ENCODE data around the gene AUNIP.

Gene AUNIP

GRCh38 chr1:25817840-25818501, 41.3 kb downstream of the AUNIP start:
- peaks cover 27% of the 10 kb centered on the region for H3K4me1 Mint-ChIP-seq (ENCODE audit: low read depth)
- H3K27ac Mint-ChIP-seq = peak overlapping the region; percentile 76
- H3K9me3 Mint-ChIP-seq = no peaks in the 10 kb centered on the region
- peak overlapping the region; percentile 98 for H3K4me3 Mint-ChIP-seq
- H3K36me3 Mint-ChIP-seq (ENCODE audit: low read depth) = peaks cover 5% of the 10 kb centered on the region
- no peaks in the 10 kb centered on the region for H3K27me3 Mint-ChIP-seq (ENCODE audit: low read depth)

DNA sequence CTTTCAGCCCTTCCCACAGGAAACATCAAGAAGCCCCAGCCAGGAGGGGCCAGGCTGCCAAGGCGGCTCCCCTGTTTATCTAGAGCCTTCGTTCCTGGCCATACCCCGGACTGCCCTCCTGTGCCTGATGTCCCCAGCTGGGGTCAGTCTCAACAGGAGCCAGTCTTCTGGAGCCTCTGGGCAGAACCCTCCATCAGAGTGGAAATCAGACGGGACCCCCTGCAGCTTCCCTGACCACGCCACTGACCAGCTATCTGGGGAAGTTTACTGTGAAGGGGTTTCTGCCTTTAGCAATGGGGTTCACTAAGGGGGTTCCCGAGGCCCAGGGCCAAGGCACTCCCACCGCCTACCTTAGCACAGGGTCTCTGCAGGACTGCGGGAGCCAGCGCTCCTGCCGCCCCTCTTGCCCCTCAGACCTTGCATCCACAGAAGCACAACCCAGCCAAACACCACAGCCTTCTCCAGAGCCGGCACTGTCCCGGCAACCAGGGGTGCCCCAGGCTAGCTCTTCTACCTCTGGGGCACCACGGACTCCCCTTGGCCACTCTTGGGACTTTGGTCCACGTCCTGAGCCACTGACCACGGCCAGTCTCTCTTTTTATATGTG, 43.0 kb downstream of the AUNIP start:
- H3K27ac Mint-ChIP-seq = no peak overlapping the region
- H3K4me3 Mint-ChIP-seq = no peak overlapping the region
- H3K36me3 Mint-ChIP-seq (ENCODE audit: low read depth) = peaks cover 5% of the 10 kb centered on the region
- H3K27me3 Mint-ChIP-seq (ENCODE audit: low read depth) = no peaks in the 10 kb centered on the region
- H3K9me3 Mint-ChIP-seq = no peaks in the 10 kb centered on the region
- peaks cover 20% of the 10 kb centered on the region for H3K4me1 Mint-ChIP-seq (ENCODE audit: low read depth)

GRCh38 chr1:25815208-25816111, 43.8 kb downstream of the AUNIP start:
- Mint-ChIP-seq H3K4me3 (no peak overlapping the region), H3K9me3 (no peaks in the 10 kb centered on the region), H3K27ac (peak overlapping the region; percentile 21), H3K36me3 (ENCODE audit: low read depth) (no peaks in the 10 kb centered on the region), H3K27me3 (ENCODE audit: low read depth) (no peaks in the 10 kb centered on the region), H3K4me1 (ENCODE audit: low read depth) (peaks cover 13% of the 10 kb centered on the region)

- Mint-ChIP-seq H3K4me3 (no peak overlapping the region), H3K9me3 (no peaks in the 10 kb centered on the region), H3K36me3 (ENCODE audit: low read depth) (no peaks in the 10 kb centered on the region), H3K4me1 (ENCODE audit: low read depth) (peaks cover 13% of the 10 kb centered on the region), H3K27me3 (ENCODE audit: low read depth) (no peaks in the 10 kb centered on the region), H3K27ac (peak overlapping the region; percentile 21)
These were observed 44.6 kb downstream of the AUNIP start for GRCh38 chr1:25814549-25815087.

DNA sequence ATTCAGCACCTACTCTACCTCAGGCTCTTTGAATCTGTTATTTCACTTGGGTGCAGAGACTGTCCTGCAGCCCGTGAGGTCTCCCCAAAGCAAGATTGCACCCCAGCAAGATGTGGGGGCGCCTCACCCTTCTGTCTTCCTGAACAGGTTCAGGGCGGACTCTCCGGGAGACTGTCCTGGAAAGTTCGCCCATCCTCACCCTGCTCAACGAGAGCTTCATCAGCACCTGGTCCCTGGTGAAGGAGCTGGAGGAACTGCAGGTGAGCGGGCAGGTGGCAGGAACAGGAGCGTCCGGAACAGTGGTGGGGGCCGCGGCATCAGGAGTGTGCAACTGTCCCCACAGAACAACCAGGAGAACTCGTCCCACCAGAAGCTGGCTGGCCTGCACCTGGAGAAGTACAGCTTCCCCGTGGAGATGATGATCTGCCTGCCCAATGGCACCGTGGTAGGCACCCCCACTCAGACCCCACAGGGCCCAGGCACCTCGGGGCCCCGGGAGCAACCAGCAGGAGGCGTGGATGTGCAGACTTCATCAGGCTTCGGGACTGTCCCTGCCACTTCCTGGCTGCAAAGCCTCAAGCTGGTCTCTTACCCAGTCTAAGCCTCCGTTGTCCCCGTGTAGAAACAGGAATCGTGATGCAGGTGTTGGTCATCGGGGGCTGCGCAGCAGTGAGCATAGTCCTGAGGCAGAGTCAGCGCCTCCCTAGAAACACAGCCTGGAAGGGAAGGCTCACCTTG, 45.4 kb downstream of the AUNIP start:
- Mint-ChIP-seq H3K36me3 (ENCODE audit: low read depth) (no peaks in the 10 kb centered on the region), H3K4me1 (ENCODE audit: low read depth) (peaks cover 7% of the 10 kb centered on the region), H3K9me3 (no peaks in the 10 kb centered on the region), H3K4me3 (no peak overlapping the region), H3K27me3 (ENCODE audit: low read depth) (no peaks in the 10 kb centered on the region), H3K27ac (no peak overlapping the region)

DNA sequence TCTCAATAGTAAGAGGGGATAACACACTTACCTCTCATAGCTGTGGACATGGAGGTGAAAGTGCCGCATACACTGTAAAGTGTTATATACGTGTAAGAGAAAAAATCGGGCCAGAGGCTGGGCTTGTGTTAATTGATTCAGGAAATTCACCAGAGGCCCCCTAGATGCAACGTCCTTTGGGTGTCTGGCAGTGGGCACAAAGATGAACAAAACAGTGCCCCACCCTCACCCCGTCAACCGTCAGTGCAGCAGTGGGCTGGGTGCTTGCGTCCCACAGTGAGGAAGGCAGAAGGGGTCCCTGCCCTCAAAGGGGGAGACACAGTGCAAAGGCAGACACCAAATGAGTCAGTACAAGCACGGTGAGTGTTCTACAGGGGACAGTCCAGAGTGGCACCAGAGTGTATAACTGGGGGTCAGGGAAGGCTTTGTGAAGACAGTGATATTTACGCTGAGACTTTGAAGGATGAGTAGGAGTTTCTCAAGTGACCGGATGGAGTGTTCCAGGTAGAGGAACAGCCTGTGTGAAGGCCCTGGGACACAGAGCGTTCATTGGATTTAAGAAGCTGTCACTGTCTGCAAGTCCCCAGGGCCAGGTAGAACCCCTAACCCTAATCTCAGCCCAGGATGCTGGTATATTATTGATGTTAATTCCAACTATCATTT, 46.1 kb downstream of the AUNIP start:
- no peaks in the 10 kb centered on the region for H3K36me3 Mint-ChIP-seq (ENCODE audit: low read depth)
- H3K9me3 Mint-ChIP-seq = no peaks in the 10 kb centered on the region
- no peak overlapping the region for H3K27ac Mint-ChIP-seq
- no peak overlapping the region for H3K4me3 Mint-ChIP-seq
- no peaks in the 10 kb centered on the region for H3K27me3 Mint-ChIP-seq (ENCODE audit: low read depth)
- H3K4me1 Mint-ChIP-seq (ENCODE audit: low read depth) = peaks cover 2% of the 10 kb centered on the region

GRCh38 chr1:25811384-25812082, 47.7 kb downstream of the AUNIP start:
- no peaks in the 10 kb centered on the region for H3K9me3 Mint-ChIP-seq
- H3K4me3 Mint-ChIP-seq = no peak overlapping the region
- no peaks in the 10 kb centered on the region for H3K27me3 Mint-ChIP-seq (ENCODE audit: low read depth)
- H3K27ac Mint-ChIP-seq = no peak overlapping the region
- H3K4me1 Mint-ChIP-seq (ENCODE audit: low read depth) = no peaks in the 10 kb centered on the region
- no peaks in the 10 kb centered on the region for H3K36me3 Mint-ChIP-seq (ENCODE audit: low read depth)

DNA sequence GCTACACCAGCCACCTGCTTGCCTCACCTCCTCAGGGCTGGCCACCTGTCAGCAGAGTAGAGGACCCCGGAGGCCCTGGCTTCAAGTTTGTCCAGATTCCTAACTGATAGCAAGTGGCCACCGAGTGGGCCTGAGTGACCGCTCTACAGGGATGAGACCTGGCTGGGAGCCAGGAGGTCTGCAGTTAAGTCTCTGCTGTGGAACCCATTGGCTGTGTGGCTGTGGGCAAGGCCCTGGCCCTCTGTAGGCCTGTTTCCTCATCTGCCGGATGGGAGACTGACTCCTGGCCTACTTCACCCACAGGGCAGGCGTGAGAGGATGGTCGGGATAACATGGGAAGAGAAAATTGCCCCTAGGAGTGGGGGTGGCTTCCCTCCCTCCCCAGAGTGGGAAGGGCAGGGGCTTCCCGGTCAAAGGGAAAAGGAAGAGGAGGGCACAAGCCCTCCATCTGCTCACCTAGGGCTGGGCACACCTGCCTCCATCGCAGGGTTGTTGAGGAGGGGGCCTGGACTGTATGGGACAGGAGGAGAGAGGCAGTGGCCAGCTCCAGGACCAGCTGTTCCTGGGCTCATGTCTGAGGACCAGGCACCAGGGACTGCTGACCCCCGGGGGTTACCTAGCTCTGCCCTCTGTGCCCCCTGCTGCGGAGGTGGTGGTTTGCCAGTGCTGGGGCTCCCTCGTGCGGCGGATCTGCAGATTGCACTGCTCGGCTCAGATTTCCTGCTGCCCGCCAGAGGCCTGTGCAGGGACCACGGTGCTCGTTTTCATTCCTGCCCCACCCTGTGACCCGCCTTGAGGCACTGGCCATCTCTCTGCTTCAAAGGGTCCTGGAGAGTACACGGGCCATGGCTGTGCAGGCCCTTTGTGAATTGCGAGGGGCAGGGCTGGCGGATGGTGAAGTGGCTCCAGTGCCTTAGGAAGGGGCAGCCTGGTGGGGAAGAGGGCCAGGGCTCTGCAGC, 48.6 kb downstream of the AUNIP start:
- no peak overlapping the region for H3K27ac Mint-ChIP-seq
- no peaks in the 10 kb centered on the region for H3K9me3 Mint-ChIP-seq
- H3K4me3 Mint-ChIP-seq = no peak overlapping the region
- H3K27me3 Mint-ChIP-seq (ENCODE audit: low read depth) = peaks cover 4% of the 10 kb centered on the region
- no peaks in the 10 kb centered on the region for H3K36me3 Mint-ChIP-seq (ENCODE audit: low read depth)
- no peaks in the 10 kb centered on the region for H3K4me1 Mint-ChIP-seq (ENCODE audit: low read depth)

- H3K9me3 Mint-ChIP-seq = no peaks in the 10 kb centered on the region
These were observed 49.3 kb downstream of the AUNIP start for GRCh38 chr1:25809929-25810328.

GRCh38 chr1:25809283-25809926, 49.9 kb downstream of the AUNIP start:
- Mint-ChIP-seq H3K36me3 (ENCODE audit: low read depth) (no peaks in the 10 kb centered on the region), H3K27ac (no peak overlapping the region)

More at GRCh38 chr1:25809929-25810328, 49.3 kb downstream of the AUNIP start:
- no peaks in the 10 kb centered on the region for H3K36me3 Mint-ChIP-seq (ENCODE audit: low read depth)
- peaks cover 5% of the 10 kb centered on the region for H3K27me3 Mint-ChIP-seq (ENCODE audit: low read depth)
- H3K27ac Mint-ChIP-seq = no peak overlapping the region
- no peaks in the 10 kb centered on the region for H3K4me1 Mint-ChIP-seq (ENCODE audit: low read depth)
- no peak overlapping the region for H3K4me3 Mint-ChIP-seq

DNA sequence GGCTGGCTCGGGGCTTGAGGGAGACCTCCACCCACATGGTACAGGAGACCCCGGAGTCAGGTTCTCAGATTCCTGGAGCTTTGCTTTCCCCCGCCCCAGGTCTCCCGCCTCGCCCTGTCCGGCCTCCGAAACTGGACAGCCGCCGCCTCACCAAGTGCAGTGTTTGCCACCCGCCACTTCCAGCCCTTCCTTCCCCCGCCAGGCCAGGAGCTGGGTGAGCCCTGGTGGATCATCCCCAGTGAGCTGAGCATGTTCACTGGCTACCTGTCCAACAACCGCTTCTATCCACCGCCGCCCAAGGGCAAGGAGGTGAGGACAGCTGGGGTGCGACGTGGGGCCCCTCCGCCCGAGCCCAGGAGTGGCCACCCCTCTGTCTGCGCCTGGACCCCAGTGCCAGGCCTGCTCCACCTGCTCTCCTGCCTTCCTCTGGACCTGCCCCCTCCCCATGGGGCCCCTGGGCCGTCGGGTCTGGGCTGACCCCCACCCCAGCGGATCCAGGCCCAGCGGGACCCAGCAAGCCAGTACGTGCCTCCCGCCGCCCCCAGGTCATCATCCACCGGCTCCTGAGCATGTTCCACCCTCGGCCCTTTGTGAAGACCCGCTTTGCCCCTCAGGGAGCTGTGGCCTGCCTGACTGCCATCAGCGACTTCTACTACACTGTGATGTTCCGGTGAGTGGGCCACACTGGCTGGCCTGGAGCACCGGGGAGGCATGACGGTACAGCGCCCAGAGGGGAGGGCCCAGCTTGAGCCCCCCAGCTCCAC, 50.6 kb downstream of the AUNIP start:
- Mint-ChIP-seq H3K9me3 (no peaks in the 10 kb centered on the region), H3K27me3 (ENCODE audit: low read depth) (peaks cover 14% of the 10 kb centered on the region), H3K4me1 (ENCODE audit: low read depth) (peaks cover 2% of the 10 kb centered on the region), H3K36me3 (ENCODE audit: low read depth) (no peaks in the 10 kb centered on the region), H3K4me3 (no peak overlapping the region), H3K27ac (no peak overlapping the region)

More at GRCh38 chr1:25809283-25809926, 49.9 kb downstream of the AUNIP start:
- Mint-ChIP-seq H3K9me3 (no peaks in the 10 kb centered on the region), H3K4me3 (no peak overlapping the region), H3K4me1 (ENCODE audit: low read depth) (no peaks in the 10 kb centered on the region), H3K27me3 (ENCODE audit: low read depth) (peaks cover 9% of the 10 kb centered on the region)
